ENCODE measurements around the gene TIGD3. TPM values are rescaled to one million over a fixed set of nuclear protein-coding genes. Genes with fewer than 3 reads are reported as not detected.

TIGD3 gene
- total RNA-seq, 1 experiment from 2014 or later: 1.3 TPM

DNA sequence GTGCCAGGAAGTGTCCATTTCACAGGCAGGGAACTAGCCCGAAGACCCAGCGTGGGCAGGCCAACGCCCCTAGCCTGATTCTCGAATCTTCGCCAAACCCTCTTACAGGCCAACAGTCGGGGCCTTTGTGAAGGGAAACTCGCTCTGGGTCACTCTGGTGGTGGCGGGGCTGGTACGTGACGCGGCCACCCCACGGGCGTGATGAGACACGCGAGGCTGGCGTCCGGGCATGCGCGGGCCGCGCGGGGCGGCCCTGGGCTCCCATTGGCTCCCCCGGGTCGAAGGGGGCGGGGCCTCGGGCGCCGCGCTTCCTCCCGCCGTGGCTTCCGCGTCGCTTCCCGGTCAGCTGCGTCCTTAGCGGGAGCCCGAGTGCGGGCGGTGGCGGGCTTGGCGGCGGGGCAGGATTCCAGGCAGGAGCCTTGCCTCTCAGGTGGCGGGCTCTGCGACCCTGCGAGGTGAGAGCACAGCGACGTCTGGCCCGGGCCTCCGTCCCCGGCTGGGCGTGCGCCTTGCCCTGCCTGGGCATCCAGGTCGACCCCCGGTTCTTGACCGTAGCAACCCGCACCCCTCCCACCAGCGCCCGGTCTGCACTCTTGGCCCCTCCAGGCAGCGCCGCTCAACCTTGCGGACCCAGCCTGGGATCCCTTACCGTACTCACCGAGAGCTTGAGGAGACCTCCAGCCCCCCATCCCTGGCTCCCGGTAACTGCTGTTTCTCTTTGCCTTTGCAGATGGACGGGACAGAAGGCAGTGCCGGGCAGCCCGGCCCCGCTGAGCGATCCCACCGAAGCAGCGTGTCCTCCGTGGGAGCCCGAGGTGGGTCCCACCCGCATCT is 32.0 kb downstream of the TIGD3 start, which contains the start of gene FRMD8:
FRMD8 (plus strand) TSS at position 331 of the 834 bp plus-strand sequence; CDS start at position 731, 400 bp downstream.
- Histone ChIP-seq H3K27ac (ENCODE audit: low read length) (peak within 1 kb of the TSS; percentile 98), H3K36me3 (ENCODE audit: low read depth, low read length) (no peaks in the 10 kb centered on the region), H3K9ac (ENCODE audit: low read length) (peak within 1 kb of the TSS; percentile 97), H3F3A (ENCODE audit: low read length, unreplicated experiment) (peaks cover 13% of the 10 kb centered on the region), H2AFZ (ENCODE audit: low read length) (peak within 1 kb of the TSS; percentile 80), H3K9me3 (ENCODE audit: low read length) (no peaks in the 10 kb centered on the region), H3K4me2 (ENCODE audit: low read length) (peak within 1 kb of the TSS; percentile 99), H3K27me3 (ENCODE audit: low read length) (no peaks in the 10 kb centered on the region), H3K4me1 (ENCODE audit: insufficient read depth, low read length) (peaks cover 58% of the 10 kb centered on the region), H3K9me2 (replicated peaks; ENCODE audit: low read length) (no peaks in the 10 kb centered on the region), H3K79me2 (ENCODE audit: low read length) (peaks cover 39% of the 10 kb centered on the region), H4K20me1 (ENCODE audit: low read length) (peaks cover 6% of the 10 kb centered on the region; the same call in 1 of the 2 replicates), H3K4me3 (ENCODE audit: low read length) (peak within 1 kb of the TSS; percentile 88)
- BruUV-seq (replicated peaks): TSS peak; percentile 53
- ChIA-PET CTCF (interaction anchor here (0.6 kb wide), 1 partner anchor 1733 kb away, joined by 4 read pairs; the partner anchor contains the start of gene KDM2A), POLR2A (ENCODE audit: unreplicated experiment) (interaction anchor here (0.6 kb wide), 2 partner anchors 16 to 91 kb away, joined by 6 read pairs; no protein-coding TSS in a partner anchor)
- intact Hi-C loops (cut with micrococcal nuclease): no loop called here
- TF ChIP-seq, protein P1, sequence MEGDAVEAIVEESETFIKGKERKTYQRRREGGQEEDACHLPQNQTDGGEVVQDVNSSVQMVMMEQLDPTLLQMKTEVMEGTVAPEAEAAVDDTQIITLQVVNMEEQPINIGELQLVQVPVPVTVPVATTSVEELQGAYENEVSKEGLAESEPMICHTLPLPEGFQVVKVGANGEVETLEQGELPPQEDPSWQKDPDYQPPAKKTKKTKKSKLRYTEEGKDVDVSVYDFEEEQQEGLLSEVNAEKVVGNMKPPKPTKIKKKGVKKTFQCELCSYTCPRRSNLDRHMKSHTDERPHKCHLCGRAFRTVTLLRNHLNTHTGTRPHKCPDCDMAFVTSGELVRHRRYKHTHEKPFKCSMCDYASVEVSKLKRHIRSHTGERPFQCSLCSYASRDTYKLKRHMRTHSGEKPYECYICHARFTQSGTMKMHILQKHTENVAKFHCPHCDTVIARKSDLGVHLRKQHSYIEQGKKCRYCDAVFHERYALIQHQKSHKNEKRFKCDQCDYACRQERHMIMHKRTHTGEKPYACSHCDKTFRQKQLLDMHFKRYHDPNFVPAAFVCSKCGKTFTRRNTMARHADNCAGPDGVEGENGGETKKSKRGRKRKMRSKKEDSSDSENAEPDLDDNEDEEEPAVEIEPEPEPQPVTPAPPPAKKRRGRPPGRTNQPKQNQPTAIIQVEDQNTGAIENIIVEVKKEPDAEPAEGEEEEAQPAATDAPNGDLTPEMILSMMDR (conservative IDR thresholded peaks at IDR 0.05; ENCODE audit: low read depth, low read length): no peak
- TF ChIP-seq EZH2 (IDR thresholded peaks at IDR 0.05; ENCODE audit: low read length, unreplicated experiment): no peak
- no peak for TF ChIP-seq EZH2phosphoT487 (IDR thresholded peaks at IDR 0.05; ENCODE audit: borderline replicate concordance, low read length)
- peak; percentile 39 for ATAC-seq
- DNase-seq: peak; percentile 90

DNA sequence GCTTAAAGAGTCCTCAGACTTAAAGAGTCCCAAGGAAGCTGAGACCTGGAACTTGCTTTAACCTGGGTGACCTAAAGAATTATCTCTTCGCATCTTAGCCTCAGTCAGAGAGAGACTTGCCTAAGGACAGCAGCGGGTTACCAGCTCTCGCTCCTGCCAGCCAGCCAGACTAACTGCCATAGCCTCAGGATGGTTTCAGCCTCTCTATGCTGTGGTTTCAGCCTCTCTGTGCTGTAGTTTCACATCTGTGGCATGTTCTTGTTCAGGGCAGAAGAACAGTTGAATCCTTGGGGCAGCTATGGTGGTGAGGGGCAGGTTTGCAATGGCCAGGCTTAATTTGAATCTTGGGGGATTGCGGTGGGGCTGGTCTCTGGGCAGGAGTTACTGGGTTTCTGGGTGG is 34.2 kb downstream of the TIGD3 start:
- DNase-seq (no peak), ATAC-seq (no peak)
- H3K79me2 ChIP-seq (ENCODE audit: low read length): peaks cover 46% of the 10 kb centered on the region
- no peak overlapping the region for H3K4me3 ChIP-seq (ENCODE audit: low read length)
- no peaks in the 10 kb centered on the region for H3K9me2 ChIP-seq (replicated peaks; ENCODE audit: low read length)
- H3F3A ChIP-seq (ENCODE audit: low read length, unreplicated experiment): peaks cover 5% of the 10 kb centered on the region
- H3K36me3 ChIP-seq (ENCODE audit: low read depth, low read length): no peaks in the 10 kb centered on the region
- intact Hi-C loops (cut with micrococcal nuclease): no loop called here
- peak overlapping the region; percentile 99 for H3K4me2 ChIP-seq (ENCODE audit: low read length)
- TF ChIP-seq, protein P1 (conservative IDR thresholded peaks at IDR 0.05; ENCODE audit: low read depth, low read length): no peak
- TF ChIP-seq EZH2 (IDR thresholded peaks at IDR 0.05; ENCODE audit: low read length, unreplicated experiment) (no peak), EZH2phosphoT487 (IDR thresholded peaks at IDR 0.05; ENCODE audit: borderline replicate concordance, low read length) (no peak)
- CTCF ChIA-PET: no interaction called here
- H3K9me3 ChIP-seq (ENCODE audit: low read length): no peaks in the 10 kb centered on the region
- no peak overlapping the region for H3K27ac ChIP-seq (ENCODE audit: low read length)
- POLR2A ChIA-PET (ENCODE audit: unreplicated experiment): no interaction called here
- H2AFZ ChIP-seq (ENCODE audit: low read length): no peak overlapping the region
- peaks cover 6% of the 10 kb centered on the region; the same call in 1 of the 2 replicates for H4K20me1 ChIP-seq (ENCODE audit: low read length)
- BruUV-seq (replicated peaks): no TSS peak
- H3K27me3 ChIP-seq (ENCODE audit: low read length): no peaks in the 10 kb centered on the region
- H3K9ac ChIP-seq (ENCODE audit: low read length): no peak overlapping the region
- H3K4me1 ChIP-seq (ENCODE audit: insufficient read depth, low read length): peaks cover 38% of the 10 kb centered on the region
